Measurements from ENCODE around the gene SHANK1. TPM values are rescaled to one million over a fixed set of nuclear protein-coding genes. Genes with fewer than 3 reads are reported as not detected.
"Not testable (repeated sequence)": the region's sequence is repeated elsewhere in the genome, so short reads cannot be mapped to it uniquely, and the experiment has no call there.

The SHANK1 gene
- total RNA-seq, 1 experiment from 2014 or later = 2.2 TPM

GRCh38 chr19:50633973-50634372 lies 85.6 kb downstream of the SHANK1 start:
- no peak for DNase-seq (ENCODE audit: low spot score)

GRCh38 chr19:50633359-50633758 lies 86.2 kb downstream of the SHANK1 start:
- no peak for DNase-seq (ENCODE audit: low spot score)

GRCh38 chr19:50632151-50632835 lies 87.3 kb downstream of the SHANK1 start:
- no peak for DNase-seq (ENCODE audit: low spot score)

- no peak for DNase-seq (ENCODE audit: low spot score)
Measured at GRCh38 chr19:50629801-50630200, 89.8 kb downstream of the SHANK1 start.

GRCh38 chr19:50629194-50629593 lies 90.4 kb downstream of the SHANK1 start:
- DNase-seq (ENCODE audit: low spot score) = no peak

- DNase-seq (ENCODE audit: low spot score) = no peak
Measured at GRCh38 chr19:50628551-50628950, 91.1 kb downstream of the SHANK1 start.

GRCh38 chr19:50628146-50628545 lies 91.5 kb downstream of the SHANK1 start:
- no peak for DNase-seq (ENCODE audit: low spot score)

GRCh38 chr19:50626795-50627194 lies 92.8 kb downstream of the SHANK1 start:
- DNase-seq (ENCODE audit: low spot score) = no peak

- DNase-seq (ENCODE audit: low spot score) = no peak
Measured at GRCh38 chr19:50626011-50626410, 93.6 kb downstream of the SHANK1 start.

- no peak for DNase-seq (ENCODE audit: low spot score)
Measured at GRCh38 chr19:50624949-50625600, 94.5 kb downstream of the SHANK1 start.

GRCh38 chr19:50620394-50620906 lies 99.2 kb downstream of the SHANK1 start:
- not testable (repeated sequence) for DNase-seq (ENCODE audit: low spot score)

- DNase-seq (ENCODE audit: low spot score) = not testable (repeated sequence)
Measured at GRCh38 chr19:50619184-50619583, 100.4 kb downstream of the SHANK1 start.

- not testable (repeated sequence) for DNase-seq (ENCODE audit: low spot score)
Measured at GRCh38 chr19:50618379-50618778, 101.2 kb downstream of the SHANK1 start.

- DNase-seq (ENCODE audit: low spot score) = not testable (repeated sequence)
Measured at GRCh38 chr19:50612504-50613404, 106.8 kb downstream of the SHANK1 start.

Other genes with a start within 250 kb of the SHANK1 start
- 94.2 and 144 TPM in 2 replicates for gene EMC10, start 243.3 kb downstream of the SHANK1 start, total RNA-seq (2014; rRNA removed; shearing (Covaris generic))
- 2.9 and 8.6 TPM in 2 replicates for gene GARIN5A, start 243.0 kb downstream of the SHANK1 start, total RNA-seq (2014; rRNA removed; shearing (Covaris generic))
- 28.7 and 60.6 TPM in 2 replicates for gene JOSD2, start 208.6 kb downstream of the SHANK1 start, total RNA-seq (2014; rRNA removed; shearing (Covaris generic))
- gene ASPDH, start 205.9 kb downstream of the SHANK1 start, total RNA-seq (2014; rRNA removed; shearing (Covaris generic)) = not detected in 2 replicates
- gene LRRC4B, start 151.4 kb downstream of the SHANK1 start, total RNA-seq (2014; rRNA removed; shearing (Covaris generic)) = 15.2 and 19.0 TPM in 2 replicates
- gene SYT3, start 79.9 kb downstream of the SHANK1 start, total RNA-seq (2014; rRNA removed; shearing (Covaris generic)) = 1.9 and 4.5 TPM in 2 replicates
- gene C19orf81, start 70.4 kb downstream of the SHANK1 start, total RNA-seq (2014; rRNA removed; shearing (Covaris generic)) = 5.0 and 5.3 TPM in 2 replicates
- gene CLEC11A, start 3.6 kb upstream of the SHANK1 start, total RNA-seq (2014; rRNA removed; shearing (Covaris generic)) = 0.45 and 4.6 TPM in 2 replicates
- gene GPR32, start 50.7 kb upstream of the SHANK1 start, total RNA-seq (2014; rRNA removed; shearing (Covaris generic)) = not detected in 2 replicates
- not detected in 2 replicates for gene ACP4, start 70.6 kb upstream of the SHANK1 start, total RNA-seq (2014; rRNA removed; shearing (Covaris generic))
- not detected in 2 replicates for gene KLK1, start 104.0 kb upstream of the SHANK1 start, total RNA-seq (2014; rRNA removed; shearing (Covaris generic))
- gene KLK15, start 113.8 kb upstream of the SHANK1 start, total RNA-seq (2014; rRNA removed; shearing (Covaris generic)) = not detected in 2 replicates
- gene KLK3, start 135.1 kb upstream of the SHANK1 start, total RNA-seq (2014; rRNA removed; shearing (Covaris generic)) = not detected in 2 replicates
- gene KLK2, start 153.6 kb upstream of the SHANK1 start, total RNA-seq (2014; rRNA removed; shearing (Covaris generic)) = not detected in 2 replicates
- gene KLK4, start 191.6 kb upstream of the SHANK1 start, total RNA-seq (2014; rRNA removed; shearing (Covaris generic)) = not detected in 2 replicates
- 0.64 TPM in 1 of 2 replicates, not detected in the other for gene KLK5, start 233.2 kb upstream of the SHANK1 start, total RNA-seq (2014; rRNA removed; shearing (Covaris generic))
- gene KLK6, start 249.8 kb upstream of the SHANK1 start, total RNA-seq (2014; rRNA removed; shearing (Covaris generic)) = not detected in 2 replicates

Measured in H4 (cell line).